ENCODE measurements around the gene EFCAB6. TPM values are rescaled to one million over a fixed set of nuclear protein-coding genes. Genes with fewer than 3 reads are reported as not detected.

The EFCAB6 gene
- polyA plus RNA-seq, 2 of the 4 experiments (the other 2 are of a cell fraction), result 0.46 to 1.2 TPM

GRCh38 chr22:43616645-43617044 is 195.5 kb downstream of the EFCAB6 start:
- Histone ChIP-seq H3K9me3 (peaks cover 12% of the 10 kb centered on the region; the same call in 2 of the 3 replicates), H3K27ac (no peak overlapping the region), H3K4me3 (no peak overlapping the region), H3K4me2 (no peak overlapping the region), H3K4me1 (no peaks in the 10 kb centered on the region)
- FAIRE-seq (no peak), ATAC-seq (no peak), DNase-seq (ENCODE audit: low read depth in 1 of 2, low spot score in 1 of 2) (no peak)
- POLR2A ChIA-PET, result no interaction called here
- TF ChIP-seq KDM1A (IDR thresholded peaks at IDR 0.05; ENCODE audit: low read depth) (no peak), RNF2 (IDR thresholded peaks at IDR 0.05; ENCODE audit: borderline replicate concordance, low read depth) (no peak), RFX5 (IDR thresholded peaks at IDR 0.05) (no peak), HOXB13 (CRISPR knock-in tag; IDR thresholded peaks at IDR 0.05; ENCODE audit: low read depth) (no peak), POLR2A (IDR thresholded peaks at IDR 0.05; ENCODE audit: low read length) (no peak), HOXA7 (CRISPR knock-in tag; IDR thresholded peaks at IDR 0.05) (no peak), GATA3 (IDR thresholded peaks at IDR 0.05; ENCODE audit: borderline replicate concordance) (no peak), HDAC2 (IDR thresholded peaks at IDR 0.05) (no peak), POLR2AphosphoS2 (conservative IDR thresholded peaks at IDR 0.05; ENCODE audit: low read length) (no peak), SREBF2 (IDR thresholded peaks at IDR 0.05) (no peak), FOSB (CRISPR knock-in tag; IDR thresholded peaks at IDR 0.05) (no peak), CHD4 (IDR thresholded peaks at IDR 0.05; ENCODE audit: borderline replicate concordance) (no peak), MAZ (IDR thresholded peaks at IDR 0.05; ENCODE audit: borderline replicate concordance, low read depth, low read length) (no peak), FOXS1 (CRISPR knock-in tag; IDR thresholded peaks at IDR 0.05) (no peak), RARB (CRISPR knock-in tag; IDR thresholded peaks at IDR 0.05) (no peak), CBX8 (IDR thresholded peaks at IDR 0.05) (no peak)
- 56% methylated on average over 3 of the region's 3 CpGs for WGBS (ENCODE audit: missing lambda C conversion rate)
- CTCF ChIA-PET, result interaction anchor here (1.5 kb wide), 1 partner anchor 8 kb away, joined by 4 read pairs; no protein-coding TSS in a partner anchor

GRCh38 chr22:43600265-43600664 is 211.8 kb downstream of the EFCAB6 start:
- no peaks in the 10 kb centered on the region for H3K9me3 ChIP-seq
- H3K27ac ChIP-seq, result no peak overlapping the region
- FAIRE-seq (no peak), DNase-seq (ENCODE audit: low read depth in 1 of 2, low spot score in 1 of 2) (no peak), ATAC-seq (no peak)
- no peak overlapping the region for H3K4me2 ChIP-seq
- TF ChIP-seq E2F6 (IDR thresholded peaks at IDR 0.05; ENCODE audit: borderline replicate concordance, low read depth) (no peak), CEBPB (IDR thresholded peaks at IDR 0.05) (no peak), NR3C1 (IDR thresholded peaks at IDR 0.05) (no peak), HMGXB4 (CRISPR knock-in tag; IDR thresholded peaks at IDR 0.05; ENCODE audit: borderline replicate concordance) (no peak), CHD4 (IDR thresholded peaks at IDR 0.05; ENCODE audit: borderline replicate concordance) (no peak), MYC (IDR thresholded peaks at IDR 0.05; ENCODE audit: borderline replicate concordance, low read length) (no peak), ATOH8 (CRISPR knock-in tag; IDR thresholded peaks at IDR 0.05; ENCODE audit: low read depth) (no peak), RAD21 (conservative IDR thresholded peaks at IDR 0.05 in 1 of 2, IDR thresholded peaks at IDR 0.05 in 1 of 2) (no peak)
- no peak overlapping the region for H3K4me3 ChIP-seq
- POLR2A ChIA-PET, result no interaction called here
- WGBS (ENCODE audit: missing lambda C conversion rate), result 64% methylated on average over 9 of the region's 9 CpGs
- CTCF ChIA-PET, result interaction anchor here (1.0 to 1.5 kb wide), 3 partner anchors 19 to 60 kb away, joined by 3 read pairs; no protein-coding TSS in a partner anchor
- H3K4me1 ChIP-seq, result no peaks in the 10 kb centered on the region

- ChIA-PET CTCF (no interaction called here), POLR2A (no interaction called here)
- WGBS (ENCODE audit: missing lambda C conversion rate), result 78% methylated on average over 10 of the region's 11 CpGs
- Histone ChIP-seq H3K4me1 (no peaks in the 10 kb centered on the region), H3K9me3 (no peaks in the 10 kb centered on the region), H3K27ac (no peak overlapping the region), H3K4me3 (no peak overlapping the region), H3K4me2 (no peak overlapping the region)
- no peak for FAIRE-seq
- no peak for ATAC-seq
- DNase-seq (ENCODE audit: low read depth in 1 of 2, low spot score in 1 of 2), result peak in 1 of 2 experiments; percentile 1
- TF ChIP-seq MYC (IDR thresholded peaks at IDR 0.05; ENCODE audit: borderline replicate concordance, low read length), result no peak
- no peak for TF ChIP-seq MAZ (IDR thresholded peaks at IDR 0.05; ENCODE audit: borderline replicate concordance, low read depth, low read length)
- TF ChIP-seq BCL3 (IDR thresholded peaks at IDR 0.05), result no peak
- TF ChIP-seq HMGXB4 (CRISPR knock-in tag; IDR thresholded peaks at IDR 0.05; ENCODE audit: borderline replicate concordance), result no peak
- TF ChIP-seq CHD4 (IDR thresholded peaks at IDR 0.05; ENCODE audit: borderline replicate concordance), result no peak
- TF ChIP-seq HDAC2 (IDR thresholded peaks at IDR 0.05), result no peak
- no peak for TF ChIP-seq NFE2L2 (conservative IDR thresholded peaks at IDR 0.05; ENCODE audit: low read length)
- TF ChIP-seq CHD2 (IDR thresholded peaks at IDR 0.05; ENCODE audit: low read length, partially characterized antibody), result no peak
- TF ChIP-seq FOSB (CRISPR knock-in tag; IDR thresholded peaks at IDR 0.05), result no peak
- TF ChIP-seq E2F6 (IDR thresholded peaks at IDR 0.05; ENCODE audit: borderline replicate concordance, low read depth), result no peak
- no peak; a peak in 1 of 5 replicates for TF ChIP-seq RAD21 (conservative IDR thresholded peaks at IDR 0.05 in 1 of 2, IDR thresholded peaks at IDR 0.05 in 1 of 2)
- TF ChIP-seq CBX2 (IDR thresholded peaks at IDR 0.05; ENCODE audit: borderline replicate concordance, low read depth), result no peak
Measured at GRCh38 chr22:43592476-43592875, 219.6 kb downstream of the EFCAB6 start.
